HG02943 (cell line): ENCODE measurements around the gene CRYBA4.

Experiments used
- ATAC-seq: cut with Tn5 transposase; IDR thresholded peaks from one replicate; pipeline ENCODE4 v1.9.1; 2021; ENCODE audit warnings: mild to moderate bottlenecking, low read depth, moderate library complexity; ENCODE audit not compliant: unreplicated experiment

The CRYBA4 gene

DNA sequence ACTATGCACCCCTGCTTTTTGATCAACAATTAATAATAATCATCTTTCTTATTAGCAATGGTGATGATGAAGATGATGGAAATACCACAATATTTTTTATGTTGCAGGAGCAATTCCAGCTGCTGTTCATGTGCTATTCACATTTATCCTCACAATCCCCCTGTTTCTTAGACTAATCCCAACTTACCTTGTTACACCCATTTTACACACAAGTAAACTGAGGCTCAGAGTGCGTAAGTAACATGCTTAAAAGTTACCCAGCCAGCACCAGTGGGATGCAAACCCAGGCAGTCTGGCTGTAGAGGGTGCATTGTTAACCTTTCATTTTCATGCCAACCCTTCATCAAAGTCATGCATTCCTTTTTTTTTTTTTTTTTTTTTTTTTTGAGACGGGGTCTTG, 1.6 kb upstream of the CRYBA4 start:
- no peak for ATAC-seq

DNA sequence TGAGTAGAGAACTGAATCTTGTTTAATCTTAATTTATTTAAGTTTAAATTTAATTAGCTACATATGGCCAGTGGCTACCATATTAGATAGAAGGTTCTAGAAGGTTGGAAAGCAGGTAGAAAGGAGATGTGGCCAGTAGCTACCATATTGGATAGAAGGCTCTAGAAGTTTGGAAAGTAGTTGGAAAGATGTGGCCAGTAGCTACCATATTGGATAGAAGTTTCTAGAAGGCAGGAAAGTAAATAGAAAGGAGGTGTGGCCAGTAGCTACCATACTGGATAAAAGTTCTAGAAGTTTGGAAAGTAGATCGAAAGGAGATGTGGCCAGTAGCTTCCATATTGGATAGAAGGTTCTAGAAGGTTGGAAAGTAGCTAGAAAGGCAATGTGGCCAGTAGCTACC, 2.2 kb downstream of the CRYBA4 start:
- ATAC-seq = no peak

DNA sequence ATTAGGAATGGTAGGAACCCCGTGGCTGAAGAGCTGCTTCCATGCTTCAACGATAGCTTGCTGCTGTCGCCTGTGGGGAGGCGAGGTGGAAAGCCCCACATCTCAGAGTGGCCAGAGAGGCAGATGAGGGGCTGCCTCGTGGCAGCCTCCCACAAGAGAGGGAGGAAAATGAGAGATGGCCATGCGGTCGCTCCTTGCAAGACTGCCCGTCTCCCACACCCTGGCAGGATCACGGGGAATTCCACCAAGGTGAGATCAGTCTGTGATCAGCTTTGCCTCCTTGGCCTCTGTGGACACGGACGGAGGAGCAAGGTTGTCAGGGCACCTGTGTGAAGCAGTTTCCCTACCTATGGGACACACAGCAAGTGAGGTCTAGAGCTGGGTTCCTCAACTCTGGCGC, 3.0 kb downstream of the CRYBA4 start:
- no peak for ATAC-seq

DNA sequence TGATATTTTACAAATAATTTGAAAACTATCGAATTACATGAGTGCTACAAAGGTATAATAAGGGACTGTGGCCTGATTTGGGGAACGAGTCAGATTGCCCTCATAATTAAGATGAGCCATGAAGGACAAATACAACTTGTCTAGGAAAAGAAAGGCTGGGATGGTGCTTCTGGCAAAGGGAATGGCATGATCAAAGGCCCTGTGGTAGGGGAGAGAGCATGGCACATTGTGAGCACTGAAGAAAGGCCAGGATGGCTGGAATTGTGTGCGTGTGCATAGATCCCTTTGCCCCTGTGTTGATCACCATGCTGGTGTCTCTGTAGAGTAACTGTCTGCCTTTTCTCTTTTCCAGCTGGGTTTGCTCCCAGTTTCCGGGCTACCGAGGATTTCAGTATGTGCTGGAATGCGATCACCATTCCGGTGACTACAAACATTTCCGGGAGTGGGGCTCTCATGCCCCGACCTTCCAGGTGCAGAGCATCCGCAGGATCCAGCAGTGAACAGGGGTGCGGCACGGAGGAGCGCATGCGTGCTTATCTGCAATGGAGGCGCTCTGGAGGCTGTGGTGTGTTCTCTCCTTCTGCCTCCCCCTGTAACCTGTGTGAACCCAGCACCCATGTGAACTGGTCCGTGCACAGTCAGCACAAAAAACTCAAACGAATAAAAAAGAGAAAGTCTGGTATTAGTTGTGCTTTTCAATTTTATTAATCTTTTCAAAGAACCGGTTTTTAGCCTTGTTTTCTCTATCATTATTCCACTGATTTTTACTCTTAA, 8.4 kb downstream of the CRYBA4 start:
- no peak for ATAC-seq

DNA sequence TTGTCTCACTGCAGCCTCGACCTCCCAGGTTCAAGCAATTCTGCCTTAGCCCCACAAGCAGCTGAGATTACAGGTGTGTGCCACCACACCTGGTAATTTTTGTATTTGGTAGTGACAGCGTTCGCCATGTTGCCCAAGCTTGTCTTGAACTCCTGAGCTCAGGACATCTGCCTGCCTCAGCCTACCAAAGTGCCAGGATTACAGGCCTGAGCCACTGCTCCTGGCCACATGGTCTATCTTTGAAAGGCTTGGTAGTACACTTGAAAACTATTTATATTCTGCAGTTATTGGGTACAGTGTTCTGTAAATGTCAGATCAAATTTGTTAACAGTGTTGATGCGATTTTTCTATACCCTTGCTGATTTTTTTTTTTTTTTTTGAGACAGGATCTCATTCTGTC, 9.5 kb downstream of the CRYBA4 start:
- no peak for ATAC-seq

DNA sequence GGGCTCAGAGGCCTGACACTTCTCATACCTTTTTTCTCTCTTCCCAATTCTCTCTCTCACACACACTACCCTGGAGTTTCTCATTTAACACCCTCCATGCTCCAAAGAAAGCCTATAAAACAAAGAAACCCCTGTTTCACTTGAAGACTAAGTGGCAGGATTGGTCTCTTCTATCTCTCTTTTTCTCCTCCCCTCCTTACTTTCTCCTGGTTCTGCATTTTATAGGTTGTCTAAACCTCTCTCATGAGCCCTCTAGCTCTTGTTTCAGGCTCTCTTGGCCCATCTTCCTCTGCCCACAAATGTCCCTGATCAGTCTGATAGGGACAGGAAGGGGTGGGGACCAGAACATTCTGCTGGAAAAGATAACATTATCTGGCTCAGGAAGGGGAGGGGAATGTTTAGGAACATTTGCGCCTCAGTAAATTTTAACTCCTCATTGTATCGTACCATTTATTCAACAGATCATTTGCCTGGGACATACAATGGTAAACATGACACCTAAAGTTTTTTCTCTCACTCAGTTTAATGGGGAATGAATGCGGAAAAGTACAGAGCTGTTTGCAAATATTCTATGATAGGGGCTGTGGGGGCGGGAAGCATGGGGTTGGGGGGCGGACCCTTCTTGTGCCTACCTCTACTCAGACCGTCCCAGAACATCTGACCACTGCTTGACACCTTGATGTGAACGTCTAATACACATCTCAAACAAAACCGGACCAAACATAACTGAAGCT, 10.8 kb downstream of the CRYBA4 start:
- no peak for ATAC-seq

DNA sequence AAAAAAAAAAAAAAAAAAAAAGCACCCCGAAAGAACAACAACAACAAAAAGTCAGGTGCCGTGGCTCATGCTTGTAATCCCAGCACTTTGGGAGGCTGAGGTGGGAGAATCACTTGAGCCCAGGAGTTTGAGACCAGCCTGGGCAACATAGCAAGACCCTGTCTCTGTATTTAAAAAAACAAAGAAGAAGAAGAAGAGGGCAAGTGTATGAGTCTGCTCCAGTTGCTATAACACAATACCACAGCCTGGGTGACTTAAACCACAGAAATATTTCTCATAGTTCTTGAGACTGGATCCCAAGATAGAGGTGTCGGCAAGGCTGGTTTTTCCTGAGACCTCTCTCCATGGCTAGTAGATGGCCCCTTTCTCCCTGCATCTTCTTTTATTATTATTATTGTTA, 12.4 kb downstream of the CRYBA4 start:
- no peak for ATAC-seq

DNA sequence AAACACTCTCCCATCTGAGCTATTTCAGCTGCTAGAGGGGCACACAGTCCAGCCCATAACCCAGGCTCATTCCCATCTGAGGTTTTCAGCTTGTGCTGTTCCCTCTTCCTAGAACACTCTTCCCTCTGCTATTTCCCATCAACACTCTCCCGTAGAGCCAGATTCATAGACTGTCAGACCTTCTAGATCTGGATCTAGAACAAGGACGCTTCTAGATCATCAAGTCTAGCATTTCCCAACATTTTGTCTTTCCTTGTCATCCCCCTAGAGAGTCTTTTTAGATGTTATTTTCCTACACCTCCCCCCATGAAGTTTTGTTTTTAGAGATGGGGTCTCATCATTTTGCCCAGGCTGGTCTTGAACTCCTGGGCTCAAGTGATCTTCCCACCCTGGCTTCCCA, 13.4 kb downstream of the CRYBA4 start:
- ATAC-seq = no peak

DNA sequence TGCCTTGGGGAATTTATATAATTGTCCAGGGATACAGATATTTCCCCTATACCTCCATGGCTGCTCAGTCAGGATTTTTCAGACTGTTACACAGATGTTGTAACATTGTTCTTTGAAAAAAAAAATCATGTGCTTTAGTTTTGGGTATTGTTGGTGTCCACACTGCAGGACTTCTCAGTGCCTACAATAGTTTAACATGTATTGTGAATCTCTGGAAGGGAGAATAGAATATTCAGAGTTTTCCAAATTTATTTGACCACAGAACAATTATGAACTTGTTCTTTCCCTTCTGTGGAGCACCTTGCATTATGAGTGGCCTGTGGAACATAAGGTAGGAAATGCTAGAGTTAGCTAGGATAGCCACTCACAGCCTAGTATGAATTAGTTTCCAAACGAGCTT, 14.5 kb downstream of the CRYBA4 start:
- no peak for ATAC-seq

DNA sequence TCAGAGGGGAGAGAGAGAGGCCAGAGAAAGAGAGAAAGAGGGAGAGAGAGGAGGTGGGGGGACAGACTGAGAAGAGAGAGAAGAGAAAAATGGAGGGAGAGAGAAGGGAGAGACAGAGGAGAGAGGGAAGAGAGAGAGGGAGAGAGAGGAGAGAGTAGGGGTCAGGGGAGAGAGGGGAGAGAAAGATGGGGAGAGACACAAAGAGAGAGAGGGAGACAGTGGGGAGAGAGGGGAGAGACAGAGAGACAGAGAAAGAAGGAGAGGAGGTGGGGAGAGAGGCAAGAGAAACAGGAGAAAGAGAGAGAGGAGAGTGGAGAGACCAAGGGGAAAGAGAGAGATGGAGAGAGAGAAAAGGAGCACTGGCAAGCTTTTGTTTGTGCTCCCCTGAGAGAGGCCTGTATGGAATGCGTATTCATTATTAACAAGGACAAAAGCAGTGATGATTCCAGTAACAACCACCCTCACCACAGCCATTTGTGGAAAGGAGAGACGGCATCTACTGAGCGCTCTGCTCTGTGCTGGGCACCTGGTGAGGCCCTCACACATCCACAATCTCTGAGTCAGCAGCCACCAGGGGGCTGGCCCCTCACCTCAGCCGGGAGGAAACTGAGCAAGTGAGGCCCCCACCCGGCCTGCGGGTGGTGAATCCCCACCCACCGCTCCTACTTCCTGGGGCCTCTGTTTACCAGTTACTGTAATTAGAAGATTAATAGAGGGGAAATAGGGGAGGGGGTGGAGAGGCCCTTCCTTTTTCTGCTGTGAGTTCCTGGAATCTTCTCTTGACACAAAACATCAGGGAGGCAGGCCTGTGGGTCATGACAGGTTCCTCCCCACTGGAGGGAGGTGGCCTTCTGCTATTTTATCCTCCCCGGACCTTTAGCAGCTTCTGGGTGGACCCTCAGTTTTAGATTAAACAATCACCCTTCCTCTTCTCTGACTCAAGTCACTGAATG, 21.0 kb downstream of the CRYBA4 start:
- ATAC-seq = no peak

DNA sequence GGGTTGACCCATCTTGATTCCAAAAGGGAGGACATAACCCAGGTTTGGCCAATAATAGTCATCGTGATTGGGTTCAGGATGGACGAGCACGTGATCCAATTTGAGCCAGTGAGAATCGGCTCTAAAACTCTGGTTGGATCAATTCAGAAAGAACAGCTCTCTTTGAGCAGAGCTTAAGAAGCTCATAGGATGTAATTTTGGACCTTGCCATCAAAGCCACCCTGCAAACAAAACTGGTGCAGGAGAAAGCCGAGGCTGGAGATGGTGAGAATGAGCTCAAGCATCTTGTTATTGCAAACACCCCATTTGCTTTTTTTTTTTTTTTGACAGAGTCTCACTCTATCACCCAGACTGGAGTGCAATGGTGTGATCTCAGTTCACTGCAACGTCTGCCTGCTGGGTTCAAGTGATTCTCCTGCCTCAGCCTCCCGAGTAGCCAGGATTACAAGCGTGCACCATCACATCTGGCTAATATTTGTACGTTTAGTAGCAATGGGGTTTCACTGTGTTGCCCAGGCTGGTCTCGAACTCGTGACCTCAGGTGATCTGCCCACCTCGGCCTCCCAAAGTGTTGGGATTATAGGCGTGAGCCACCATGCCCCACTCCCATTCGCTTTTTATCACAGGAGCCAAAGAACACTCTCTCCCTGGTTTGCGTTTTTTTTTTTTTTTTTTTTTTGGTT, 21.8 kb downstream of the CRYBA4 start:
- no peak for ATAC-seq

DNA sequence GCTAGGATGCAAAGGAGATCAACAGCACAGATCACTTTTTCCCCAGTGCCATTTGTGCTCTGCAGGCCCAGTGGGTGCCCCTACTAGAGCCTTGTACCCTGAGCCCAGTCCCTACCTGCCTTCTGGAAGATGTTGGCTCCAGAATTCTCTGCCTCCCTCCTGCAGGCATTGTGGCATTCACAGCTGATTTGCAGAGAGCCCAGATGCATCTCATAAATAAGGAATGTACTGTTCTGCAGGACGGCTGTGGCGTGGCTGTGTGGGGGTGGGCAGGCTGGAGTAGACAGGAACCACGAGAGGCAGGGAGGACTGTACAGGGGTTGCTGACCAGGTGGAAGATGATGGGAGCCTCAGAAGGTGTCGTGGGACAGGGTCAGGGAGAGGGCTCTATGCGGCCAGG, 24.4 kb downstream of the CRYBA4 start:
- ATAC-seq = no peak

DNA sequence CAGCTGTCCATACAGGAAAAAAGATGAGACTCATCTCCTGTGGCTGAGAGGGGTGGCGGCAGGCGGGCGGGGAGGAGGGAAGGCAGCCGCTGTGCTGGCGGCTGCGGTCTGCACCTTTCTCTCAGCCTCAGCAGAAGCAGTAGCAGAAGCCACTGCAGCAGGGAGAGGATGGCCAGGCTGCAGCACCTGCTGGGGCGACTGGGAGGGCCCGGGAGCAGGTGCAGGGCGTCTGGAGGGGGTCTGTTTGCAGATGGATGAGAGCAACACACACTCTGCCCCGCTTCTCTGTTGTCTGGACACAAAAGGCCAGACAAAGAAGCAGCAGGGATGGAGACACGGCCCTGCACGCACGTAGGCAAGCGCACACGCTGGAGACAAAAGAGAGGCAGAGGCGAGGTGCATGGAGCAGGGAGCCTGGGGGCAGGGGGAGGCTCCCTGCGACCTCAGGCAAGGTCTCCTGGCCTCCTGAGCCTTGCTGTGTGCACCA, 26.3 kb downstream of the CRYBA4 start:
- ATAC-seq = no peak

DNA sequence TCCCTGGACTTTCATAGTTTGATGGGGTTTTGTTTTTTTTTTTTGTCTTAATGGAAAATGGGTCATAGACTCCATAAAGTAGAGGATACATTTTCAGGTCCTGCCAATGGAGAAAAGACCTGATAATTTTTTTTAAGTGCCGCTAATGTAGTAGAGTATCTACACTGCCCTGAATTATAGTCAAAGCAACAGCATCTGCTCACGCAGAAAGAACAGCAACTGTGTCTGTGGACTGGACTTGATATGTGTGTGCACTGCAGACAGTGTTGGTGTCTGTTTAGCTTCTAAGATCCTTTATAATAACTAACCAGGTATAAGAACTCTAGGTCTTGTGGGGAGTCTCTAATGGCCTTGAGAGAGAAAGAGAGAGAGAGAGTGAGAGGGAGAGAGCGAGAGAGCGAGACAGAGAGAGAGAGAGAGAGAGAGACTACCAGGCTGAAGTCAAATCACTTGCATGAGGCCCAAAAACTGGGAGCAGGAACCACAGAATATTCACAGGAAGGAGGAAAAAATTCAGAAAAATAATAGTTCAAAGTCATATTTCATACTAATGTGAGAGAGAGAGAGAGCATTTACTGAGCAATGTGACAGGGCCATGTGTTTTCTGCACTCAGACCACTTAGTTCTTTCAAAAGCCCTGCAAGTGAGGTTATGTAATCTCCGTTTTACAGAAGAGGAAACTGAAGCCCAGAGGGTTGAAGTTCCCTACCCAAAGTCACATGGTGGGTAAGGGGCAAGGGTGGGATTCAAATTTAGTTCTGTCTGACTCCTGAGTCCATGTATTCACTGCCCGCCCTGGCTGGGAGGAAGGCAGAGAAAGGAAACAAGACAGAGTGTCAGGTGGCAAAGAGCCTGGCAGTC, 27.0 kb downstream of the CRYBA4 start:
- ATAC-seq = no peak

DNA sequence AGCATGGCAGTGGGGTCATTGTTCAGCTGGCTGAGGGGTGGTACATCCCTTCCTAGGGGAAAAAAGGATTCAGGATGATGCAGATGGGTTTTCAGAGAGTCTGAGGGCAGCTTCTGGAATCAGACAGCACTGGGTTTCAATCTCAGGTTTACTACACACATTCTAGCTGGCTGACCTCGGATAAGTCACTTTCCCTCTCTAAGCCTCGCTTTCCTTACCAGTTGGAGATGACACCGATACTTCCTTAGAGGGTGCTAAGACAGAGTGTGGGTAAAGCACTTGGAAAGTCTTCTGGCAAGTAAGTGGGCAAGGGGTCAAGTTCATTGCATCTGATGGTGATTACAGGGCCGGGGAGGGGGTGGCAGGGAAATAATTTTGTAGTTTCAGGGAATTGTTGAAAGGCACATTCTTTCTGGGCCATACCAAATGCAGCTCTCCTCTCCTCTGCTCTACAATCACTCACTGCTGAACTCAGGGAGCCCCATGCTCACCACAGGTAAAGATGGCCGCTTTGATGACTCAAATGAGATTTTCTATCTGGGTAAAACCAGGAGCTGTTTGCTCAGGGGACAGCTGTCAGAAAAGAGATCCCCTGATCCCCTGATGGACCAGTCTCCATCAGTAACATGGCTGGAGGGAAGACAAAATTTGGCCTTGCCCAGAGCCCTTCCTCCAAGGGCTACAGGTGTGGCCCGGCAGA, 29.1 kb downstream of the CRYBA4 start:
- ATAC-seq = no peak

DNA sequence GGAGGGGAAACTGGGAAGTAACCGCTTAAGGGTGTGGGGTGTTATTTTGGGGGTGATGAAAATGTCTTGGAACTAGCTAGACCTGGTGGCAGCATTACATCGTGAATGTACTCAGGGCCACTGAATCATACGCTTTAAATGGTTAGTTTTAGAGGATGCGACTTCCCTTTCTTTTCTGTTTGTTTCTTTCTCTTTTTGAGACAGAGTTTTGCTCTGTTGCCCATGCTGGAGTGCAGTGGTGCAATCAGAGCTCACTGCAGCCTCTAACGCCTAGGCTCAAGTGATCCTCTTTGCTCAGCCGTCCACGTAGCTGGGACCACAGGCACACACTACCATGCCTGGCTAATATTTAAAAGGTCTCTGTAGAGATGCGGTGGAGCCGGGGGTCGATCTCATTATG, 30.1 kb downstream of the CRYBA4 start:
- ATAC-seq = no peak

DNA sequence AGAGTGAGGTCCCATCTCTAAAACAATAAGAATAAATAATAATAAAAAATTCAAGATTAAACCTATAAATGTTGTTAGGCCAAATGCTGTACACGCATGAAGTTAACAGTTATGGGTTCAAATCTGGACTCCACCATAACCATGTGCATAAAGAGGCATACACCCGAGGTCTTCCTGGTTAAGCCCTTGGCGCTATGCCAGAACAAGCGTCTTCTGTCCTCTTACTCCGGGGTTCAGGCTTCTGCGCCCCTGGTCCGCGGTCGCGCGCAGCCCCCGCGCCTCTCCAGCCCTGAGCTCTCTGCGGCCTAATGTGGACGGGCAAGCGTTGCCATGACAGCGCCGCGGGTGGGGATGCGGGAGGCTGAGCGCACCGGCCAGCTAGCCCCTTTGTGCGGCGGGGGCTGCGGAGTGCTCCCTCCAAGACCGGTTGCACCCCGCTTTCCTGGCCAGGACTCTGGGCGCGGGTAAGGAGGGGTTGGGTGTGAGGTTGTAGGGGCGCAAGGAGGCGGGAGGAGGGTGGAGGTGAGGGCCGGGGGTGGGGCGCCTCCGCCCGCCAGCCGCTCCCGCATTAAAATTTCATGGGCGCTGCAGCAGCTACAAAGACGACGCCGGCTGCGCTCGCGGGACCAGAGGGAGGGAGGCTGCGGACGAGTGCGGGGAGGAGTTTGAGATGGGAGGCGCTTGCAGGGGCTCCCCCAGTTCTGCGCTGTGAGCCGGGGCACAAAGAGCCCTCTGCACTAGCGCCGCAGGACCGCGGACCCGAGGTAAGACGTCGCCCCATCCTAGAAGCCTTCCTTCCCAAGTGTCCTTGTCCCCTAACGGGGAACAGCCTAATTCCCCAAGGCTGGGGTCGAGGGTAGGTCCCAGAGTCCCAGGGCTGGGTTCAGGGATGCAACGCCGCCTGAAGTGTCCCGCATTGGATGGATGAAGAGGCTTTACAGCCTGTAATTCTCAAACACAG, 35.4 kb downstream of the CRYBA4 start, which contains the start of gene MIAT:
MIAT (plus strand) TSS at position 698 of the 961 bp plus-strand sequence.
- no peak for ATAC-seq

DNA sequence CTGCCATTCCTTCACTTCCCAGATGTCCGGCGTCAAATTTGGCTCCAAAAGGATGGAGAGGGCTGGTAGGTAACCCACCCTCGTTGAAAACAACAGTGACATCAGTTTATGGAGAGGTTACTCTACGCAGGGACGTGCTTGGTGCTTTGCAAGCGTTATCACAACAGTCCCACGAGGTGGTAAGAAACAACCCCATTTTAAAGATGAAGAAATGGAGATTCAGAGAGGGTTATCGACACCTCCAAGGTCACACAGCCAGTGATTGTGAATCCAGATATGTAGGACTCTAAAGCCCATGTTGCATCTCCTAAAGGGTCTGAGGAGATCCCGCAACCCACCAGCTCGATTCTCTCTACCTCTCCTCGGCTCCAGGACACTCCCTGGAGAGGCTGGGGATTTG, 36.4 kb downstream of the CRYBA4 start:
- no peak for ATAC-seq
